Brain microvascular endothelial cell (primary cell): ENCODE measurements around the gene DDX49.

Experiments
- DNase-seq: peaks from one replicate; pipeline ENCODE4 v3.0.0-alpha.2; 2020
- H3K27ac ChIP-seq: fragments of 250-450 bp; sonication (Bioruptor Pico); 2 replicates; pipeline ENCODE4 v1.5.1; 2020; ENCODE audit warnings: mild to moderate bottlenecking, moderate library complexity
- H3K27me3 ChIP-seq: fragments of 250-450 bp; sonication (Bioruptor Pico); replicated peaks from 2 replicates; pipeline ENCODE4 v1.5.1; 2020; ENCODE audit warnings: mild to moderate bottlenecking
- H3K36me3 ChIP-seq: fragments of 250-450 bp; sonication (Bioruptor Pico); replicated peaks from 2 replicates; pipeline ENCODE4 v1.5.1; 2020; ENCODE audit warnings: mild to moderate bottlenecking
- H3K4me3 ChIP-seq: 2 replicates; pipeline ENCODE4 v1.5.1; 2011; ENCODE audit warnings: low read depth, mild to moderate bottlenecking, control low read depth, low read length, moderate library complexity
- CTCF ChIP-seq: IDR thresholded peaks from 2 replicates; pipeline ENCODE4 v1.5.1; 2011; ENCODE audit warnings: low read depth, mild to moderate bottlenecking, moderate library complexity, low read length, control low read depth, inconsistent platforms; ENCODE audit errors: missing control alignments
- in situ Hi-C: cut with HindIII; loops from 2 replicates; pipeline ENCODE4 v1.10.0; 2017; ENCODE audit warnings: low sequenced_read_pairs, low pct_ligation_motif_present

The DDX49 gene

GRCh38 chr19:18903156-18904037 is 16.1 kb upstream of the DDX49 start:
- Histone ChIP-seq H3K27me3 (no peaks in the 10 kb centered on the region), H3K4me3 (no peak overlapping the region), H3K36me3 (peaks cover 74% of the 10 kb centered on the region), H3K27ac (no peak overlapping the region)
- in situ Hi-C loops: no loop called here
- no peak for DNase-seq
- no peak for TF ChIP-seq CTCF

GRCh38 chr19:18904334-18905057 is 15.0 kb upstream of the DDX49 start:
- in situ Hi-C loops: no loop called here
- DNase-seq: no peak
- Histone ChIP-seq H3K4me3 (no peak overlapping the region), H3K27me3 (no peaks in the 10 kb centered on the region), H3K27ac (no peak overlapping the region), H3K36me3 (peaks cover 74% of the 10 kb centered on the region)
- TF ChIP-seq CTCF: no peak

GRCh38 chr19:18905058-18905456 is 14.5 kb upstream of the DDX49 start:
- in situ Hi-C loops: no loop called here
- DNase-seq: no peak
- TF ChIP-seq CTCF: no peak
- Histone ChIP-seq H3K36me3 (peaks cover 73% of the 10 kb centered on the region), H3K27me3 (no peaks in the 10 kb centered on the region), H3K4me3 (no peak overlapping the region), H3K27ac (no peak overlapping the region)

GRCh38 chr19:18905513-18906236 is 13.8 kb upstream of the DDX49 start:
- in situ Hi-C loops: no loop called here
- H3K4me3 ChIP-seq: no peak overlapping the region
- peaks cover 76% of the 10 kb centered on the region for H3K36me3 ChIP-seq
- no peak for DNase-seq
- no peaks in the 10 kb centered on the region for H3K27me3 ChIP-seq
- H3K27ac ChIP-seq: no peak overlapping the region
- no peak for TF ChIP-seq CTCF

- no peak for DNase-seq
- in situ Hi-C loops: no loop called here
- no peak overlapping the region for H3K27ac ChIP-seq
- no peak for TF ChIP-seq CTCF
- H3K36me3 ChIP-seq: peaks cover 78% of the 10 kb centered on the region
- H3K4me3 ChIP-seq: no peak overlapping the region
- no peaks in the 10 kb centered on the region for H3K27me3 ChIP-seq
Observed at GRCh38 chr19:18906605-18907519, 12.7 kb upstream of the DDX49 start.
